GM21723 (cell line): ENCODE results near the gene KDM6A.

Experiments used
- ATAC-seq: cut with Tn5 transposase; IDR thresholded peaks from one replicate; pipeline ENCODE4 v1.9.1; 2021; ENCODE audit warnings: mild to moderate bottlenecking, moderate library complexity; ENCODE audit not compliant: unreplicated experiment

Gene KDM6A

DNA sequence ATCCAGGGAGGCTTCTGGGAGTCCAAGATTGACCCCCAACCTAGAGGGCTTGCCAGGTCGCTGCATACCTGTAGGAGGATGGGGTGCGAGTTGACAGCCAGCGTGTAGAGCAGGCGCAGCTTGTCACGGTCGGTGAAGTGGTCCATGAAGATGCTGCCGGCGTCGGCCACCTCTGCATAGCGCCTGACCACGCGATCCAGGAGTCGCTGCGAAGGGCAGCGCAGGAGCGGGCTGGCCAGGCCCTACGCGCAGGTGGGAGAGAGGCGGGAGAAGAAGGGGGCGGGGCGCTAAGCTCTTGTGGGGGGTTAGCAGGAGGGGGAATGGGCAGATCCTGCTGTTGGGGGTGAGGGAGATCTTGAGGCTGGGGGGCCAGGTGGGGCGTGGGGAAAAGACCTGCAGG lies 284.7 kb downstream of the KDM6A start:
- no peak for ATAC-seq
